Muscle layer of colon (tissue), 2 donors: ENCODE data around the gene GPHN.
"Not testable (repeated sequence)": the region's sequence is repeated elsewhere in the genome, so short reads cannot be mapped to it uniquely, and the experiment has no call there.

Experiments used
- H3K27ac ChIP-seq: one replicate; pipeline ENCODE4 v1.7.0; 2013; ENCODE audit warnings: low read depth, mild to moderate bottlenecking, low read length, moderate library complexity
- H3K27me3 ChIP-seq, 2 donors: one replicate each; pipeline ENCODE4 v1.7.0; 2013; ENCODE audit warnings: low read length in 2 of 2, mild to moderate bottlenecking in 2 of 2; ENCODE audit not compliant: insufficient read depth in 2 of 2, control insufficient read depth in 1 of 2
- H3K36me3 ChIP-seq: one replicate; pipeline ENCODE4 v1.7.0; 2013; ENCODE audit warnings: mild to moderate bottlenecking, low read length; ENCODE audit not compliant: insufficient read depth
- H3K4me1 ChIP-seq: one replicate; pipeline ENCODE4 v1.7.0; 2013; ENCODE audit warnings: mild to moderate bottlenecking, low read length; ENCODE audit not compliant: insufficient read depth
- H3K4me3 ChIP-seq, 2 donors: one replicate each; pipeline ENCODE4 v1.7.0; 2013; ENCODE audit warnings: low read length in 2 of 2, low read depth in 1 of 2, mild to moderate bottlenecking in 1 of 2, moderate library complexity in 1 of 2
- H3K9ac ChIP-seq: one replicate; pipeline ENCODE4 v1.7.0; 2013; ENCODE audit warnings: low read length
- H3K9me3 ChIP-seq: one replicate; pipeline ENCODE4 v1.7.0; 2013; ENCODE audit warnings: mild to moderate bottlenecking, low read length
- donor health status: abdominal sarcoma.
- donor health status: Adenocarcinoma of cecum.

Gene GPHN

DNA sequence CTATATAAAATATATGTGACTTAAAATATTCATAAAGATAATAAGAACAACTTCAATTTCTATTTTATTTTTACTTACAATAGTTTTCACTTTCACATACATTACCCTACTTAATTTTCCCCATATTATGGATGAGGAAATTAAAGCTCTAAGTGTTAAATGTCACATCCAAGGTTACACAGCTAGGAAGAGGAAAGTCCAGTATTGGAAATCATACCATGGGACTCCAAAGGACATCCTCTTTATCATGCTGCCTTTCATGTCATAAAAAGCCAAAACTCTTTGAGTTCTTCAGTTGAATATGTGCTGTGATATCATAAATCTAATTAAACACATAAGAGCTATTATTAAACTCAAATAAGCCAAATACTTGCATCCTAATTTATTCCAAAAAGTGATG lies 508.9 kb downstream of the GPHN start:
- Histone ChIP-seq H3K27me3 (no peaks in the 10 kb centered on the region), H3K9ac (no peak overlapping the region), H3K4me3 (no peak overlapping the region), H3K9me3 (no peaks in the 10 kb centered on the region), H3K36me3 (no peaks in the 10 kb centered on the region), H3K4me1 (no peaks in the 10 kb centered on the region), H3K27ac (no peak overlapping the region)

DNA sequence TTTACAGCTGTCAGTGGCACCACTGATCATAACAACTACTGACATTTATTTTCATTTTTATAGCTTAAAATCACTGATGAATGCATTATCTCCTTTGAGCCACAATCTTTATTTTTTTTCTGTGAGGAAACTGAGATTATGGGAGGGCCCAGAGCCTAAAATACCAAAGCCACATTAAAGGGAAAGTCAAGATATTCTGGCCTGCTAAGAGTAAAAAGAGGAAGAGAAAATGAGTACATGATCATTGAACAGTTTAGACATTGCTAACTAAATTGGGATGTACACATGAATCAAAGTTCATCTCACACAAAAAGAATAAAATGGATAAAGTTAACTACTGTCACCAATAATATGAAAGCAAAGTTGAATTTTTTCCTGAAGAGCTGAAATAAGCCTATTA lies 510.8 kb downstream of the GPHN start:
- Histone ChIP-seq H3K4me3 (no peak overlapping the region), H3K27me3 (no peaks in the 10 kb centered on the region), H3K9ac (no peak overlapping the region), H3K36me3 (no peaks in the 10 kb centered on the region), H3K4me1 (no peaks in the 10 kb centered on the region), H3K9me3 (no peaks in the 10 kb centered on the region), H3K27ac (no peak overlapping the region)

DNA sequence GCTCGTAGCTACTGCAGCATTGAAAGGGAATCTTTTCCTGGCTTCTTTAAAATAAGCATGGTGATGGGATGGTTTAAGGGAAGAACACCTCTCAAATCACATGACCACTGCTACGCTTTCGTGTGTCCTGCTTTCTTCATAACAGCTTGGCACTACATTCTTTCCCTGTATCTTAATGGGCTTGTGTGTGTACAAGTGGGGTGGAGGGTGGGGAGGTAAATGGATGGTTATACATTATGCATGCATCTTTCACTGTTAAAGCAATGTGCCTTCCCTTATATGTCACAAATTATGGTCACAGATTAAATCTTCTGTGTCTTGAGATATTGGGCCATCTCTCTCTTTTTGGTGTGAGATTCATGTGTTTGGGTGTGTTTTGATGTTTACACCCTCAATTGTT lies 511.8 kb downstream of the GPHN start:
- Histone ChIP-seq H3K27ac (no peak overlapping the region), H3K4me1 (no peaks in the 10 kb centered on the region), H3K9me3 (no peaks in the 10 kb centered on the region), H3K9ac (no peak overlapping the region), H3K36me3 (no peaks in the 10 kb centered on the region), H3K27me3 (no peaks in the 10 kb centered on the region), H3K4me3 (no peak overlapping the region)

DNA sequence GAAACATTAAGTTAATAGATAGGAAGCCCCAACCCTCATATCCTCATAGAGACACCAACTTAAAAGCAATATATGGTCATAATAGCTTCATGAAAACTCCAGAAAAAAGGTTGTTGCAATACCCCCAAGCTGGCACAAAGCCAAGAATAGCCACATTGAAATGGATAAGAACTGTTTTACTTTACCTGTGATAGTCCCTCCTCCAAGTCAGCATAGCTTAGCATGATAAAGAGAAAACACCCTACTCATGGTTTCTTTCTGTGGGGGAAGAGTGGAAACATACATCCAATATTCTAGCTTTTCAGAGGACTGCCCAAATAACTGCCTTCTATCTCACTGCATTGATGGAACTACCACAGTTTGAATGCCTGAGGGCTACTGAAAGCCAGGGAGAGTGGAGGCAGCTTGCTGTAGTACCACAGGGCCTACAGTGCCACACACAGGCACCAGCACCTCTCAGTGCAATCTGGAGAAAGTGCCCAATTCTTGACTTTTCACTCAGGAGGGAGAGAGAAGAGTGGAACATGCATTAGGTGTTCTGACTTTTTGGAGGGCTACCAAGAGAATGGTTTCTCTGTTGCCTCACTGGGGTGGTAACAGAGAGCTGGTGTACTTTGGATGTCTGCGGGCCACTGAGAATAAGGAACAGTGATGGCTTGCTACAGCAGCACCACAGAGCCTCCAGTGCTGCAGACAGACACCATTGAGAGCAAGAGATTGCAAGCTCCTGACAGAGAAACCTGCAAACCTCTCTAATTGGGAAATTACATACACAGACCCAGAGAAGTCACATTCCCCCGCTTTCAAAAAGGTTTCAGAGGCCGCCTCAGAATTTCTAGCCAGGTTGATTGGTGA lies 524.2 kb downstream of the GPHN start:
- no peaks in the 10 kb centered on the region for H3K27me3 ChIP-seq

DNA sequence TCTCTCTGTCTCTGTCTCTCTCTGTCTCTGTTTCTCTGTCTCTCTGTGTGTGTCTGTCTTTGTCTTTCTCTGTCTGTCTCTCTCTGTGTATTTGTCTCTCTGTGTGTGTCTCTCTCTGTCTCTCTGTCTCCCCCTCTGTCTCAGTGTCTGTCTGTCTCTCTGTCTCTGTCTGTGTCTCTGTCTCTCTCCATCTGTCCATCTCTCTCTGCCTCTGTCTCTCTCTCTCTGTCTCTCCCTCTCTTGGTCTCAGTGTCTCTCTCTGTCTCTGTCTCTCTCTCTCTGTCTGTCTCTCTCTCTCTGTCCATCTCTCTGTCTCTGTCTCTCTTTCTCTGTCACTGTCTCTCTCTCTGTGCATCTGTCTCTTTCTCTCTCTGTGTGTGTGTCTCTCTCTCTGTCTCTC lies 537.5 kb downstream of the GPHN start:
- H3K27me3 ChIP-seq = no peaks in the 10 kb centered on the region
- H3K9ac ChIP-seq = no peak overlapping the region
- no peaks in the 10 kb centered on the region for H3K9me3 ChIP-seq
- no peak overlapping the region for H3K27ac ChIP-seq
- H3K4me1 ChIP-seq = no peaks in the 10 kb centered on the region
- H3K36me3 ChIP-seq = no peaks in the 10 kb centered on the region
- no peak overlapping the region for H3K4me3 ChIP-seq

More for the DNA sequence above, 524.2 kb downstream of the GPHN start:
- Histone ChIP-seq H3K36me3 (no peaks in the 10 kb centered on the region), H3K4me3 (no peak overlapping the region), H3K9me3 (no peaks in the 10 kb centered on the region), H3K4me1 (no peaks in the 10 kb centered on the region), H3K9ac (no peak overlapping the region), H3K27ac (no peak overlapping the region)

DNA sequence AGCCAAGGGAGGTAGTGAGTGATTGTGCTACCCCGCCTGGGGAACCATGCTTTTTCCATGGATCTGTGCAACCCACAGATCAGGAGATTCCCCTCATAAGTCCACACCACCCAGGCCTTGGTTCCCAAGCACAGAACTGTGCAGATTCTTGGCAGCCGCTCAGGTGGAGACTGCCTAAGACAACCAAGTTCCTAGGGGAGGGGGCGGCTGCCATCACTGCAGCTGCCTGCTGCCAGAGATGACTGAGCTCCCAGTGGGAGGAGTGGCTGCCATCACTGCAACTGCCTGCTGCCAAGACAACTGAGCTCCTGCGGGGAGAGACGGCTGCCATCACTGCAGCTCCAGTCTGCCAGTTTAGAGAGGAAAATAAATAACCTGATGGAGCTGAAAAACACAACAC lies 542.9 kb downstream of the GPHN start:
- H3K27me3 ChIP-seq = no peaks in the 10 kb centered on the region
- no peaks in the 10 kb centered on the region for H3K4me1 ChIP-seq
- no peak overlapping the region for H3K27ac ChIP-seq
- H3K9me3 ChIP-seq = no peaks in the 10 kb centered on the region
- no peak overlapping the region for H3K4me3 ChIP-seq
- H3K9ac ChIP-seq = no peak overlapping the region
- H3K36me3 ChIP-seq = no peaks in the 10 kb centered on the region

DNA sequence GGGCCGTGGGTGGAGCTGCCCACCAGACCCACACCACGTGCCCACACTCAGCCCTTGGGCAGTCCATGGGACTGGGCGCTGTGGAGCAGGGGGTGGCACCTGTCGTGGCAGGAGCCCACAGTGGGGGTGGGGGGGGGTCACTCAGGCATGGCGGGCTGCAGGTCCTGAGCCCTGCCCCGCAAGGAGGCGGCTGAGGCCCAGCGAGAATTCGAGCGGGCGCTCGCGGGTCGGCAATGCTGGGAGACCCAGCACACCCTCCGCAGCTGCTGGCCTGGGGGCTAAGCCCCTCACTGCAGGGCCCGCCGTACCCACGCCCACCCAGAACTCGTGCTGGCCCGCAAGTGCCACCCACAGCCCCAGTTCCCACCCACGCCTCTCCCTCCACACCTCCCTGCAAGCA lies 548.7 kb downstream of the GPHN start:
- no peaks in the 10 kb centered on the region for H3K27me3 ChIP-seq
- no peaks in the 10 kb centered on the region for H3K9me3 ChIP-seq
- no peak overlapping the region for H3K9ac ChIP-seq
- no peaks in the 10 kb centered on the region for H3K4me1 ChIP-seq
- H3K27ac ChIP-seq = no peak overlapping the region
- no peak overlapping the region for H3K4me3 ChIP-seq
- no peaks in the 10 kb centered on the region for H3K36me3 ChIP-seq

DNA sequence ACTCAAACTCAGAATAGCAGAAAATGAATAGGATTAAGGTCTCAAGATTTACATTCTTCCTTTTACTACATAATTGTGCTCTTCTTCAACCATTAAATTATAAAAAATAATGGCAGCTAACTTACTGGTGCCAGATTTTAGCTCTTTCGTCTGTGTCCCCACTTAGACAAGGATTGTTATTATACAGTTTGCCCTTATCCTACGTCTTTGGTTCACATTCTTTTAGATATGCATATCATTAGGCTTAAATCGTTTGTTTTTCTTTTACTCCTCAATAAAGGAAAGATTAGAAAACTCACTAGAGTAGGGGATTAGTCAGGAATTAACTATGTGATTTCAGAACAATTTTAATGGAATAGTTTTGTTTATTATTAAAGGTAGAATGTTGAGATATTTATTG lies 551.6 kb downstream of the GPHN start:
- no peaks in the 10 kb centered on the region for H3K9me3 ChIP-seq
- no peaks in the 10 kb centered on the region for H3K36me3 ChIP-seq
- no peak overlapping the region for H3K4me3 ChIP-seq
- H3K4me1 ChIP-seq = no peaks in the 10 kb centered on the region
- H3K27ac ChIP-seq = no peak overlapping the region
- H3K9ac ChIP-seq = no peak overlapping the region
- no peaks in the 10 kb centered on the region for H3K27me3 ChIP-seq

DNA sequence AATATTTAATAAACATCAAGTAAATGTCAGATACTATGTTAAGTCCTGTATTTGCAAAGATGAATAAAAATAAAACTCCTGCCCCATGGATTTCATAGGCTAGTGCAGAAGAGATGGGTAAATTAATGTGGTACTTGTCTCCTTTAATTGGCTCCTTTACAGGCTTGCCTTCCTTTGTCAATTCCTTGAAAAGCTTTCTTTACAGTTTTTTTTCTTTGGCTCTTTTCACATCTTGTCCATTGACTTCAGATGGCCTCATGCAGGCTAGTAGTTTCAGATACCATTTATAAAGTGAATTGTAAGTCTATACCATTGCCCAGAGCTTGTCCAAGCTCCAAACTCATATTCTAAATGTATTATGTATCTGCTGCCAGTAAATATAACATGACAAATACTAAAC lies 552.6 kb downstream of the GPHN start:
- H3K27me3 ChIP-seq = no peaks in the 10 kb centered on the region
- no peaks in the 10 kb centered on the region for H3K9me3 ChIP-seq
- H3K36me3 ChIP-seq = no peaks in the 10 kb centered on the region
- H3K4me3 ChIP-seq = no peak overlapping the region
- H3K4me1 ChIP-seq = no peaks in the 10 kb centered on the region
- H3K9ac ChIP-seq = no peak overlapping the region
- no peak overlapping the region for H3K27ac ChIP-seq

DNA sequence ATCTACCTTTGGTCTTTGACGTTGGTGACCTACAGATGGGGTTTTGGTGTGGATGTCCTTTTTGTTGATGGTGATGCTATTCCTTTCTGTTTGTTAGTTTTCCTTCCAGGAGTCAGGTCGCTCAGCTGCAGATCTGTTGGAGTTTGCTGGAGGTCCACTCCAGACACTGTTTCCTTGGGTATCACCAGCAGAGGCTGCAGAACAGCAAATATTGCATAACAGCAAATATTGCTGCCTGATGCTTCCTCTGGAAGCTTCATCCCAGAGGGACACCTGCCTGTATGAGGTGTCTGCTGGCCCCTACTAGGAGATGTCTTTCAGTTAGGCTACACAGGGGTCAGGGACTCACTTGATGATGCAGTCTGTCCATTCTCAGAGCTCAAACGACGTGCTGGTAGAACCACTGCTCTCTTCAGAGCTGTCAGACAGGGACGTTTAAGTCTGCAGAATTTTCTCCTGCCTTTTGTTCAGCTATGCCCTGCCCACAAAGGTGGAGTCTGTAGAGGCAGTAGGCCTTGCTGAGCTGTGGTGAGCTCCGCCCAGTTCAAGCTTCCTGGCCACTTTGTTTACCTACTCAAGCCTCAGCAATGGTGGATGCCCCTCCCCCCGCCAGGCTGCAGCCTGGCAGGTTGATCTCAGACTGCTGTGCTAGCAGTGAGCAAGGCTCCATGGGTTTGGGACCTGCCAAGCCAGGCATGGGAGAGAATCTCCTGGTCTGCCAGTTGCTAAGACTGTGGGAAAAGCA lies 559.3 kb downstream of the GPHN start:
- H3K4me1 ChIP-seq, H3K27ac ChIP-seq, H3K27me3 ChIP-seq, H3K9me3 ChIP-seq, H3K4me3 ChIP-seq, H3K9ac ChIP-seq, H3K36me3 ChIP-seq: not testable (repeated sequence)

DNA sequence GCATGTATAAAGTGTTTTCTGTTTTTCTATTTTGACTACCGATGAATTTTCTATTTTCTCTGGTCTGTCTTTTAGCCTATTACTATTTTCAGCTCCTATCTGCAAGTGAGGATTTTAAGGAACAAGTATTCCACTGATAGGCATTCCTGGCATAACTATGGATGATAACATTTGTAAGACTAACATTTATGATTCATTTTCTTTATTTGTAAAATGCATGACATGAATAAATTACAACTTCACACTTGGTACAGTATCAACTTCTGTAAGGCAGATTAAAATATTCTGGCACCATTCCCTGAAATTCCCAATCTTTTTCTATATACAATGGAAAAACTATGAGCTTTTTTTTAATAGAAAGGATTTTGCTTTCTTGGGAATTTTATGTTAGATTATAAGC lies 560.3 kb downstream of the GPHN start:
- Histone ChIP-seq H3K27me3 (no peaks in the 10 kb centered on the region), H3K4me1 (no peaks in the 10 kb centered on the region), H3K27ac (no peak overlapping the region), H3K9me3 (no peaks in the 10 kb centered on the region), H3K9ac (no peak overlapping the region), H3K36me3 (no peaks in the 10 kb centered on the region), H3K4me3 (no peak overlapping the region)

DNA sequence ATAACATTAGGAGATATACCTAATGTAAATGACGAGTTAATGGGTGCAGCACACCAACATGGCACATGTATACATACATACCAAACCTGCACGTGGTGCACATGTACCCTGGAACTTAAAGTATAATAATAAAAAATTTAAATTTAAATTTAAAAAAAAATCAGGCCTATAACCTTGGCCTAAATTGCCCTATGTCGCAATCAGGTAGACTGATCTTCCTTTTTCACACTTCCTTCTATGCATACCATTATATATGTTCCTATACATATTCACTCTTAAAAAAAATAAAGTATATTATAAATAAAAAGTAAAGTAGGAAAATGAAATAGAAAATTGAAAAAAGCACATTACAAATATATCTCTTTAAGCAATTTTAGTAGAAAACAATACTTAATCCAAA lies 563.6 kb downstream of the GPHN start:
- Histone ChIP-seq H3K9me3 (no peaks in the 10 kb centered on the region), H3K4me1 (no peaks in the 10 kb centered on the region), H3K36me3 (no peaks in the 10 kb centered on the region), H3K27me3 (no peaks in the 10 kb centered on the region), H3K27ac (no peak overlapping the region), H3K4me3 (no peak overlapping the region), H3K9ac (no peak overlapping the region)
